Measurements from ENCODE around the gene CFAP61.

Gene CFAP61

DNA sequence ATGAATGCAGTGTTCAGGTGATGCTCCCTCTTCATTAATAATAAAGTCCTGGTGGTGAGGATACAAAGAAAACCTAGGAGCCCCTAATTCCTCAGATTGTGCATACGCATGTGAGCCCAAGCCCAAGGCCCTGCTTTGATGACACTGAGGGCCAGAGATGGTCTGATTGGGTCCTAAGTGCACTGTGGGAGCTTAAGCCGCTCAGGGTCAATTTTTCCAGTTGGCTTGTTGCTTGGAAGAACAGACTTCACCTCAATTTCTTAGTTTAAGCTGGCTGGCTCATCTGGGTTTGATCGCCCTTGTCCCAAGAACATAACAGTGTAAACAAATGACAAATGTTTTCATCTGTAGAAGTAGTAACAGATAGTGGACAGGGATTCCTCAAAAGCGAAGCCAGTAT, 357.0 kb downstream of the CFAP61 start:
- no peak for DNase-seq

Measured in activated CD4-positive, CD25-positive, alpha-beta regulatory T cell treated with anti-CD3 and anti-CD28 coated beads, Interleukin-2, amount 50 U/mL, for 72 hours (primary cell).